ENCODE measurements around the gene USP9X. TPM values are rescaled to one million over a fixed set of nuclear protein-coding genes. Genes with fewer than 3 reads are reported as not detected.
"Not testable (repeated sequence)": the region's sequence is repeated elsewhere in the genome, so short reads cannot be mapped to it uniquely, and the experiment has no call there.

Gene USP9X
- total and polyA plus RNA-seq, 12 donors, result 12.6 to 143 (median 86.7) TPM

DNA sequence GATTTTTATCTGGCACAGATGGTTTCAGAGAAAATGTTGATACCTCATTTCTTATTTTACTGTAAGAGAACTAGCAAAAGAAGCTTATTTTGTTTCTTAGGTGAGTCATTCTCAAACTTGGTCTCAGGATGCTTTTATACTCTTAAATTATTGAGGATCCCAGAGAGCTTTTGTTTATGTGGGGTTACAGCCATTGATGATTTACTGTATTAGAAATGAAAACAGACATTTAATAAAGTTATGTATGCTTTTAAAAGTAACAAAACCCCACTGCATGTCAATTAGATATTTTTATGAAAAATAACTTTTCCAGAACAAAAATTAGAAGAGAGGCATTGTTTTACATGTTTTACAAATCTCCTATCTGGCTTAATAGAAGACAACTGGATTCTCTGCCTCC is 12.1 kb downstream of the USP9X start:
- intact Hi-C loops (cut with DNase I), result no loop called here
- Histone ChIP-seq H3K36me3 (replicated peaks in 1 of 2) (no peaks in the 10 kb centered on the region), H3K9me3 (replicated peaks in 1 of 3) (no peaks in the 10 kb centered on the region), H3K27me3 (no peaks in the 10 kb centered on the region), H3K27ac (no peak overlapping the region), H3K4me3 (no peak overlapping the region), H3K4me1 (replicated peaks in 1 of 2) (peaks cover 11 to 29% of the 10 kb centered on the region in 2 donors)
- TF ChIP-seq CTCF (IDR thresholded peaks at IDR 0.05) (no peak), POLR2A (IDR thresholded peaks at IDR 0.05) (no peak)
- no peak for DNase-seq

GRCh38 chrX:41100200-41100599 is 15.0 kb downstream of the USP9X start:
- TF ChIP-seq CTCF (IDR thresholded peaks at IDR 0.05), result no peak
- no peak for TF ChIP-seq POLR2A (IDR thresholded peaks at IDR 0.05)
- 64 to 83% (median 76%) methylated on average over 3 of the region's 3 CpGs for WGBS, 4 donors
- no peak overlapping the region for H3K27ac ChIP-seq
- H3K9me3 ChIP-seq (replicated peaks in 1 of 3), result no peaks in the 10 kb centered on the region
- no peak overlapping the region for H3K4me3 ChIP-seq
- no peaks in the 10 kb centered on the region for H3K27me3 ChIP-seq
- peaks cover 11 to 36% of the 10 kb centered on the region in 2 donors for H3K4me1 ChIP-seq (replicated peaks in 1 of 2)
- intact Hi-C loops (cut with DNase I), result no loop called here
- no peaks in the 10 kb centered on the region for H3K36me3 ChIP-seq (replicated peaks in 1 of 2)
- DNase-seq, result no peak

DNA sequence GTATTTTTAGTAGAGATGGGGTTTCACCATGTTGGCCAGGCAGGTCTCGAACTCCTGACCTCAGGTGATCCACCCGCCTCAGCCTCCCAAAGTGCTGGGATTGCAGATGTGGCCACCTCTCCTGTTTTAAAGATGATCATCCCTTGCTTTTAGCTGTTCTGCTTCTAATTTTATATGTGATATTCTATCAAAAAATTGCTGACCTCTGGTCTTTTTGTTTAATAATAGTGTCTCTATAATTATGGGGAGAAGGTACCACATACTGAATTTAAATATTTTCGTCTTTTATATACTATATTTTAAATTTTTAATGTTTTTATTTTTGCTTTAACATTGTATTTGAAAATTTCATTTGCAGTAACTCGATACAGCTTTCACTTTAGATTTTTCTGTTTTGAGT is 15.6 kb downstream of the USP9X start:
- WGBS, 4 donors, result 92 to 98% (median 96%) methylated on average over 4 of the region's 4 CpGs
- TF ChIP-seq CTCF (IDR thresholded peaks at IDR 0.05) (no peak), POLR2A (IDR thresholded peaks at IDR 0.05) (no peak)
- DNase-seq, result no peak
- Histone ChIP-seq H3K27me3 (no peaks in the 10 kb centered on the region), H3K4me3 (no peak overlapping the region), H3K27ac (no peak overlapping the region), H3K9me3 (replicated peaks in 1 of 3) (no peaks in the 10 kb centered on the region), H3K4me1 (replicated peaks in 1 of 2) (peaks cover 9 to 30% of the 10 kb centered on the region in 2 donors), H3K36me3 (replicated peaks in 1 of 2) (no peaks in the 10 kb centered on the region)
- intact Hi-C loops (cut with DNase I), result no loop called here

- H3K4me1 ChIP-seq (replicated peaks in 1 of 2), result peaks cover 11 to 32% of the 10 kb centered on the region in 2 donors
- no peak overlapping the region for H3K27ac ChIP-seq
- H3K9me3 ChIP-seq (replicated peaks in 1 of 3), result no peaks in the 10 kb centered on the region
- intact Hi-C loops (cut with DNase I), result no loop called here
- H3K4me3 ChIP-seq, result no peak overlapping the region
- no peaks in the 10 kb centered on the region for H3K36me3 ChIP-seq (replicated peaks in 1 of 2)
- TF ChIP-seq POLR2A (IDR thresholded peaks at IDR 0.05) (no peak), CTCF (IDR thresholded peaks at IDR 0.05) (no peak)
- WGBS, 4 donors, result 79 to 96% (median 80%) methylated on average over 2 of the region's 2 CpGs
- no peaks in the 10 kb centered on the region for H3K27me3 ChIP-seq
- DNase-seq, result no peak
Measured at GRCh38 chrX:41105005-41105404, 19.8 kb downstream of the USP9X start.

- intact Hi-C loops (cut with DNase I), result not testable (repeated sequence)
Measured at GRCh38 chrX:41106257-41106656, 21.0 kb downstream of the USP9X start.

More at GRCh38 chrX:41106257-41106656, 21.0 kb downstream of the USP9X start:
- not testable (repeated sequence) for H3K4me3 ChIP-seq; H3K36me3 ChIP-seq (replicated peaks in 1 of 2); H3K9me3 ChIP-seq (replicated peaks in 1 of 3); DNase-seq; H3K27ac ChIP-seq; H3K27me3 ChIP-seq
- 76 to 89% (median 83%) methylated on average over 3 of the region's 3 CpGs for WGBS, 4 donors
- H3K4me1 ChIP-seq (replicated peaks in 1 of 2), result peaks cover 19 to 44% of the 10 kb centered on the region in 2 donors

Measured in adrenal gland (tissue), 12 donors.